ENCODE data around the gene C9orf153.

The C9orf153 gene

DNA sequence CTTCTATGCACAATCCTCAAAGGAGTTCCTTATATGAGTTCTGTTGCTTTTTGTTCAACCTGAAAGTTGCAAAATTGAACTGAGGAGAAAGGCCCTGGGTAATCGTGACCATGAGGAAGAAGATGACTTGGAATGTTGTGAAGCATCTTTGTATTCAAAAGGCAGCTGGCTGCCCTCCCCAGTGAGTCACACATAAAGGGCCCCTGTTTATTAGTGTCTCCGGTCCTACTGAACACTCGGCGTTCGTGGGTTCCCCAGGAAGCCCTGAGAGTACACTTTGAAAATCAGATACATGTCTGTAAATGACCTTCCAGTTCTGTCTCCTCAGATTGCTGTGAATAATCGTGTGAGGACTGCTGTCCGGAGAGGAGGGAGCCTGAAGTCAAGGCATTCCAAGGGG lies 73.6 kb downstream of the C9orf153 start:
- DNase-seq = no peak

DNA sequence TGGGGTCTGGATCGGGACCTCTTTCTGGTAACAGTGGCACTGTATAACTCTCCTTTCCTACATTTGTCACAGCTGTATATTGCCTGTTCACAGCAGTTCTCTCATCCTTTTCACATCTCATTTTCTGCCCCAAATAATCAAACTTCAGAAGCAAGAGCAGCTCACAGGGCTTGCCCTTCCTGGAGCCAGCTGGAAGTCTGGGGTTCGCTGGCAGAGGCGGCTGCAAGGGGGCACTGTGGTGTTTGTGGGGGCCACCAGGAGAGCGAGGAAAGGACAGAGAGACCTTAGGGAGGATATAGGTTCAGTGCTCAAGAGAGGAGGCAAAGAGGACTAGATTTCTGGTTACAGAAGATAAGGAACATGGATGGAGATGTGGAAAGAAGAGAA lies 75.3 kb downstream of the C9orf153 start:
- DNase-seq = no peak

DNA sequence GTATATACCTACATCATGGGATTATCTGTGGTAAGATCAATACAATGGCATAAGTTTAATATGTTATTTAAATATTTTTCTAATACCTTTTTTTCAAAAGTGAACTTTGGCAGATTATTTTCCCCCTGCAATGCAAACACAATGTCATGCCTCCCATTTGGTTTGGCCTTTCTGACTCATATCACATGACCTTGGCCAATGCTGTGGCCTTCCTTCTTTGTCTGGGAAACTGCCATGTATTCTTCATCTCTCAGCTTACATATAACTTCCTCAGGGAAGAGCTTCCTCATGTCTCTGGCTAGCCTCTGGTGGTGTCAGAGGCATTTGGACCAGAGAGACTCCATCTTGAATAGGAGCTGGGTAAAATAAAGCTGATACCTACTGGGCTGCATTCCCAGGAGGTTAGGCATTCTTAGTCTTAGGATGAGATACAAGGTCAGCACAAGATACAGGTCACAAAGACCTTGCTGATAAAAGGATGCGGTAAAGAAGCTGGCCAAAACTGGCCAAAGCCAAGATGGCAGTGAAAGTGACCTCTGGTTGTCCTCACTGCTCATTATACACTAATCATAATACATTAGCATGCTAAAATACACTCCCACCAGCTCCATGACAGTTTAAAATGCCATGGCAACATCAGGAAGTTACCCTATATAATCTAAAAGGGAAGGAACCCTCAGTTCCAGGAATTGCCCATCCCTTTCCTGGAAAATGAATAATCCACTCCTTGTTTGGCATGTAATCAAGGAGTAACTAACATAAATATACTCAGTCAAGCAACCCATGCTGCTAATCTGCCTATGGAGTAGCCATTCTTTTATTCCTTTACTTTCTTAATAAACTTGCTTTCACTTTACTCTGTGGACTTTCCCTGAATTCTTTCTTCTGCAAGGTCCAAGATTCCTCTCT lies 76.0 kb downstream of the C9orf153 start:
- DNase-seq = no peak

DNA sequence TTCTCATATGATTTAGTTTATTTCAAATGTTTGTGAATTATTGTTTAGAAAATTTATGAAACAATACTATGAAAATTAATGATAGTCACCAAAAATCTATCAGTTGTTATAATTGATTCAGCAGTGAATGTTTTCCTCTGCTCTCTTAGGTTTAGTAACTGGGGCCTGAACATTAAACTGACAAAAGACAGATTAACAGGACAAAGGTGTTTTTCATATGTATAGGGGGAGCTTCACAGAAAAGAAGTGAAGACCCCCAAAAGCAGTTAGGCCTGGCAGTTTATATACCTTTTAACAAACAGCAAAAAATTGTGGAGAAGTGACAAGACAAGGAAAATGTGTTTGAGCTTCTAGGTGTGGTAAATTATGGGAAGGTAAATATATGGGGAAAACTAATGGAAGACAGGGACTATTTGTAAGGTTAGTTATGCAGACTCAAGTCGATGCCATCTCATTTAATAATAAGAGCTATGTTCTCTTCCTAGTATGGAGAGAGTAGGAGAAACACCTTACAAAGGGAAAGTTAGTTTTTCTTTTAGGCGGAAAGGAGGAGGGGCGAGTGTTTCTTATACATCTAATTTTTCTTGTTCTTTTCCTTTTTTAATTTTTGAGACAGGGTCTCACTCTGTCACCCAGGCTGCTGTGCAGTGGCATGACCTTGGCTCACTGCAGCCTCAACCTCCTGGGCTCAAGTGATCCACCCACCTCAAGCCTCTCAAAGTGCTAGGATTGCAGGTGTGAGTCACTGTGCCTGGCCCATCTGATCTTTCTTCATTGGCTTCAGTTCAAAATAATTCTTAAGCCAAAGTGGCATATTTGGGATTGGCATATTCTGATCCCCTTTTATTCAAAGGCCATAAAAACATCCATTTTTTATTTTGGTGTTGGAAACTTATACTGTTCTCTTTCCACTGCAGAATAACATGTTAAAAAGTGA lies 77.8 kb downstream of the C9orf153 start:
- no peak for DNase-seq

DNA sequence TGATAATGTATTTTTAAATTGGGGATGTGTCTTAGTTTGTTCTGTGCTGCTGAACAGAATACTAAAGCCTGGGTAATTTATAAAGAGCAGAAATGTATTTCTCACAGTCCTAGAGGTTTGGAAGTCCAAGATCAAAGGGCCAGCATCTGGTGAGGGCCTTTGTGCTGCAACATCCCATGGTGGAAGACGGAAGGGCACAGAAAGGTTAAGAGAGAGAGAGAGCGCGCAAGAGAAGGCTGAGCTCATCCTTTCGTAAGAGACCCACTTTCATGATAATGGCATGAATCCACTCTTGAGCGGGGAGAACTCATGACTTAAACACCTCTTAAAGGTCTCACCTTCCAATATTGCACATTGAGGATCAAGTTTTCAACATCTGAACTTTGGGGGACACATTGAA lies 81.0 kb downstream of the C9orf153 start:
- no peak for DNase-seq

DNA sequence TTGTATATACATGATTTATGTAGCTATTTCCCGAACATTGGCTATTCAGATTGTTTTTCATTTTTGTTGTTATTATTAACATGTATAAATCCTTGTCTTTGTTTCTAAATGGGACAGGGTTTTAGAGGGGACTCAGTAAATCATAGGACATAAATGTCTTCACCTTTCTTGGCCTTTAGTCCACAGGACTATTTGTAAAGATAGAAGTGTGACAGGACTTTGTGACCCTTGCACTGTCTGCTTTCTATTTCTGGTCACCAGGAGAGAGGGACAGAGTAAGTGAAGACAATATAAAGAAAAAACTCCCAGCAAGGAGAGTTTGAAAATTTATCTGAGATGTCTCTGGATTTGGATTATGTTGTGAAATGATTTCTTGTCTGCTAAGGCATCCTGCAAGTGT lies 81.5 kb downstream of the C9orf153 start:
- no peak for DNase-seq

DNA sequence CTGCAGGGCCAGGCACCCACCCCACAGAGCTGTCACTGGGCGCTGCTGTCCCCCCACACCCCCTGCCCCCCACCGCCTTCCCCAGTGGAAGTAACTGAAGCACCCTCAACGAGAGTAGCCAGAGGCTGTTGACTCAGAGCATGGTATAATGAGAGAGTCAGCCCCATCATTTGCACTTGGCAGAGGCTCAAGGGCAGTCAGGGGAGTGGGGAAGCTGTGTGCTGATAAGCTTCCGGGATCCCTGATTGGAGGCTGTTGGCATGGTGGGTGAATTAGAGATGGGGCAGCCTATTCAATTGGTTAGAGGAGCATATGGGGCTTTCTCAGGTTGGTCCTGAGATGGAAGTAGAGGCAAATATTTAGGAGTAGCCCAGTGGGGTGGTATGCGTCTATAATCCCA lies 83.0 kb downstream of the C9orf153 start:
- DNase-seq = no peak

DNA sequence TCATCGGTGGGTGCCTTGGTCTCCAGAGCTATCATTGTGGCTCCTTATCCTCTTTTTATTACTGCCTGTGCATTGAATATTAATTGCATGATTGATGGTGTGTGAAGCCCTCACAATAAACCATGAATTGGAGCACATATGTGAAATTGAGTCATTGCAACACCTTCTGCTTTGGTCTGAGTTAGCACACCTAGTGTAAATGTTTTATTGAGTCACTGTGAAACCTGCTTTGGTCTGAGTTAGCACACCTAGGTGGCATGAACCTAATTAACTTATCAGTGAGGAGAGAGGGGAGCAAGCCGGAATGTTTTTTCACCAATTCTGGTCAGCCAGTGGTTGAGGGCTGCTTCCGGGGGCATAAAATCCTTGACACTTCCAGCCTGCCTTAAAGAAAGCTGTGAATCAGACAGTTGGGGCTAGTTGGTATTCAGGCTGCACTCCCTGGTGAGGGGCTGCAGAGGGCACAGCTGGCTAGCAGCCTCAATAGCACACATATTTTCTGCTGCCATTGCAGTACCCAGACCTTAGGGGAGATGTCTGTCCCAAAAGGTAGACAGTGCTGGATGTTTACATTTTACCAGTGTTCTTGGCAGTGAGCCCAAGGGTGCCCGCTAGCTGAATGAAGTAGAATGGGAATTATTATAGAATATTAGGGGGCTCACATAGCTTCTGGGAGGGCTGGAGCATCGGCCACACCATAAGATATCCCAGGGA lies 83.6 kb downstream of the C9orf153 start:
- DNase-seq = no peak

DNA sequence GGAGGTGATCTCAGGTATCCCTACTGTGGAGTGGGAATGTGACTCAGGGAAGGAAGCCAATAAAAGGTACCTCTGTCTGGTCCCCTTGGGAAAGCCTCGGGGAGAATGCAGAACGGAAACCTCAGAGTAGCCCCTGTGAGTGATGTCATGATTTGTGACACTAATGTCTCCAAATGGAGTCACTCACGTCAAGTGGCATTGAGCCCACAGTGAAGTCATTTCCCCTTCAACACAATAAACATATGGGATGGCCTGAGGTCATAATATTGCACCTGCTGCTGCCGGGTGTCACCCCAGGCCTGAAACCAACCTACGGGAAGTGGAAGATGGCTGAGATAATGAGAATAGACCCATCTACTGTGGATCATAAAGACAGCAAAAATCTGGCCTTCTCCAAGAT lies 84.2 kb downstream of the C9orf153 start:
- no peak for DNase-seq

Data from GDM1 (cell line).